ENCODE measurements around the gene RAB9A.

Gene RAB9A

GRCh38 chrX:13692771-13693231 lies 3.9 kb downstream of the RAB9A start:
- TF ChIP-seq CTCF (IDR thresholded peaks at IDR 0.05; ENCODE audit: insufficient read depth, low read depth, low read length, missing control alignments) = no peak
- H3K4me3 ChIP-seq (ENCODE audit: low read length) = peak overlapping the region; percentile 1
- DNase-seq (ENCODE audit: low read depth) = no peak

GRCh38 chrX:13693341-13693961 lies 4.5 kb downstream of the RAB9A start:
- no peak for TF ChIP-seq CTCF (IDR thresholded peaks at IDR 0.05; ENCODE audit: insufficient read depth, low read depth, low read length, missing control alignments)
- H3K4me3 ChIP-seq (ENCODE audit: low read length) = peak overlapping the region; percentile 5
- DNase-seq (ENCODE audit: low read depth) = peak; percentile 84

- H3K4me3 ChIP-seq (ENCODE audit: low read length) = no peak overlapping the region
- no peak for TF ChIP-seq CTCF (IDR thresholded peaks at IDR 0.05; ENCODE audit: insufficient read depth, low read depth, low read length, missing control alignments)
- no peak for DNase-seq (ENCODE audit: low read depth)
Measured at GRCh38 chrX:13694359-13694758, 5.4 kb downstream of the RAB9A start.

- no peak for TF ChIP-seq CTCF (IDR thresholded peaks at IDR 0.05; ENCODE audit: insufficient read depth, low read depth, low read length, missing control alignments)
- no peak for DNase-seq (ENCODE audit: low read depth)
- H3K4me3 ChIP-seq (ENCODE audit: low read length) = no peak overlapping the region
Measured at GRCh38 chrX:13694983-13695382, 6.1 kb downstream of the RAB9A start.

- DNase-seq (ENCODE audit: low read depth) = no peak
- no peak overlapping the region for H3K4me3 ChIP-seq (ENCODE audit: low read length)
- TF ChIP-seq CTCF (IDR thresholded peaks at IDR 0.05; ENCODE audit: insufficient read depth, low read depth, low read length, missing control alignments) = no peak
Measured at GRCh38 chrX:13695601-13696115, 6.7 kb downstream of the RAB9A start.

- no peak overlapping the region for H3K4me3 ChIP-seq (ENCODE audit: low read length)
- TF ChIP-seq CTCF (IDR thresholded peaks at IDR 0.05; ENCODE audit: insufficient read depth, low read depth, low read length, missing control alignments) = no peak
- DNase-seq (ENCODE audit: low read depth) = no peak
Measured at GRCh38 chrX:13697455-13697854, 8.5 kb downstream of the RAB9A start.

GRCh38 chrX:13697976-13698375 lies 9.0 kb downstream of the RAB9A start:
- no peak overlapping the region for H3K4me3 ChIP-seq (ENCODE audit: low read length)
- DNase-seq (ENCODE audit: low read depth) = no peak
- TF ChIP-seq CTCF (IDR thresholded peaks at IDR 0.05; ENCODE audit: insufficient read depth, low read depth, low read length, missing control alignments) = no peak

Data from epithelial cell of esophagus (primary cell).